SU-DHL-6 (cell line): Measurements from ENCODE around the gene ATP5PB.

Experiments
- H2AFZ ChIP-seq: fragments of 200-600 bp; sonication (generic); 2 replicates; pipeline ENCODE4 v1.6.1; 2014; ENCODE audit warnings: low read depth, mild to moderate bottlenecking, moderate library complexity, mixed read lengths, antibody characterized with exemption, low read length; ENCODE audit not compliant: severe bottlenecking
- H3F3A ChIP-seq: fragments of 200-600 bp; shearing (Covaris generic); 2 replicates; pipeline ENCODE4 v1.6.0; 2016; ENCODE audit warnings: antibody characterized with exemption, mild to moderate bottlenecking; ENCODE audit not compliant: insufficient read depth
- H3K27ac ChIP-seq: fragments of 200-600 bp; sonication (generic); 2 replicates; pipeline ENCODE4 v1.5.1; 2016; ENCODE audit warnings: low read depth, mild to moderate bottlenecking, low read length, moderate library complexity, mixed read lengths
- H3K27me3 ChIP-seq: fragments of 200-600 bp; sonication (generic), shearing (Covaris generic); 2 replicates; pipeline ENCODE4 v1.6.0; 2014; ENCODE audit warnings: mild to moderate bottlenecking, low read length
- H3K36me3 ChIP-seq: fragments of 200-600 bp; sonication (generic); 2 replicates; pipeline ENCODE4 v1.6.1; 2014; ENCODE audit warnings: mild to moderate bottlenecking, low read length, mixed read lengths
- H3K4me2 ChIP-seq: fragments of 300-600, 200-600 bp; shearing (Covaris generic), sonication (generic); 2 replicates; pipeline ENCODE4 v1.6.0; 2014; ENCODE audit warnings: low read length, low read depth, mild to moderate bottlenecking; ENCODE audit not compliant: poor library complexity, severe bottlenecking
- H3K4me3 ChIP-seq: fragments of 200-600 bp; sonication (generic); 2 replicates; pipeline ENCODE4 v1.5.1; 2014; ENCODE audit warnings: antibody characterized with exemption, low read length, mild to moderate bottlenecking, mixed read lengths; ENCODE audit not compliant: insufficient read depth, poor library complexity, severe bottlenecking
- H3K79me2 ChIP-seq: fragments of 200-600 bp; sonication (generic); 2 replicates; pipeline ENCODE4 v1.6.1; 2014; ENCODE audit warnings: mild to moderate bottlenecking, low read length, moderate library complexity; ENCODE audit not compliant: insufficient read depth
- H3K9ac ChIP-seq: fragments of 200-600 bp; sonication (generic); 2 replicates; pipeline ENCODE4 v1.7.0; 2014; ENCODE audit warnings: mild to moderate bottlenecking, low read length
- H3K9me2 ChIP-seq: fragments of 200-600 bp; sonication (generic); replicated peaks from 2 replicates; pipeline ENCODE4 v1.6.1; 2014; ENCODE audit warnings: low read length; ENCODE audit not compliant: insufficient read depth
- H3K9me3 ChIP-seq: fragments of 200-600 bp; sonication (generic); 2 replicates; pipeline ENCODE4 v1.6.1; 2014; ENCODE audit warnings: low read length, mixed read lengths; ENCODE audit not compliant: insufficient read depth
- H4K20me1 ChIP-seq: fragments of 200-600 bp; sonication (generic); 2 replicates; pipeline ENCODE4 v1.6.1; 2014; ENCODE audit warnings: low read depth, mild to moderate bottlenecking, antibody characterized with exemption, low read length, moderate library complexity, mixed read lengths
- CTCF ChIP-seq: fragments of 200-600 bp; sonication (generic); IDR thresholded peaks from one replicate; pipeline ENCODE4 v1.5.1; 2017; ENCODE audit warnings: antibody characterized with exemption, mild to moderate bottlenecking, low read length, moderate library complexity; ENCODE audit not compliant: insufficient read depth, poor library complexity, severe bottlenecking
- EZH2phosphoT487 ChIP-seq: fragments of 200-600 bp; sonication (generic), shearing (Covaris generic); conservative IDR thresholded peaks from 2 replicates; pipeline ENCODE4 v1.6.1; 2018; ENCODE audit warnings: mild to moderate bottlenecking, antibody characterized with exemption, low read length, moderate library complexity, mixed read lengths

The ATP5PB gene

DNA sequence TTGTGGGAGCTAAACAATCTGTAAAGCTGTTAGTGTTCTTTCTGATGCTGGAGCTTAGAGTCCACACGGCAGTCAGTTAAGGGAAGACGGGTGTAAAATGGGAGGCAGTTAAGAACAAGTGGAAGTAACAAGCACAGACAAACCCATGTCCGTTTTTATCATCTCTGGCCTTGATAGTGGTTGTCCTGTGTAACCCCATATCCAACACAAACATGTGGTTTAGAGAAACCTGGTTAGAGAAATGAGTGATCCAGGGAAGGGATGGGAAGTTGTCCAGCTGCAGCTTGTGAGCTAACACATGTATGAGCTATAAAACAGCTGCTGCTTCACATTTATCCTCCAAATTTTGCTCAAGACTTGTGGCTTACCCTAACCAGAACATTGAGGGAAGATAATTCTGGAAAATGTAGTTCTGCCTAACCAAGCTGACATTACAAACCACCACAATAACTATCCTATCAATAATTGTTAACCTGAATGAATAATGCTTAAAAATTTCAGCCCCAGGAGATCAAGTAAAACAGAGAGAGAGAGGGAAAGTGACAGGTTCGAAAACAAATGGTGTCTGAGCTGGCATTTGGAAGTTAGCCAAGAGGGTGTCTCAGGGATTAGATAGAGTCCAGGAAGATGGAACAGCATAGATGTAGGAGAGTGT lies 13.9 kb downstream of the ATP5PB start:
- Histone ChIP-seq H2AFZ (no peak overlapping the region), H3K79me2 (no peaks in the 10 kb centered on the region), H3K4me2 (no peak overlapping the region), H3K36me3 (peaks cover 20% of the 10 kb centered on the region; the same call in 1 of the 2 replicates), H3F3A (peaks cover 24% of the 10 kb centered on the region; the same call in 1 of the 2 replicates), H3K9ac (no peak overlapping the region), H3K27me3 (no peaks in the 10 kb centered on the region), H3K9me2 (no peaks in the 10 kb centered on the region), H3K4me3 (no peak overlapping the region), H3K27ac (no peak overlapping the region), H4K20me1 (no peaks in the 10 kb centered on the region), H3K9me3 (no peaks in the 10 kb centered on the region)
- no peak for TF ChIP-seq CTCF
- no peak for TF ChIP-seq EZH2phosphoT487

DNA sequence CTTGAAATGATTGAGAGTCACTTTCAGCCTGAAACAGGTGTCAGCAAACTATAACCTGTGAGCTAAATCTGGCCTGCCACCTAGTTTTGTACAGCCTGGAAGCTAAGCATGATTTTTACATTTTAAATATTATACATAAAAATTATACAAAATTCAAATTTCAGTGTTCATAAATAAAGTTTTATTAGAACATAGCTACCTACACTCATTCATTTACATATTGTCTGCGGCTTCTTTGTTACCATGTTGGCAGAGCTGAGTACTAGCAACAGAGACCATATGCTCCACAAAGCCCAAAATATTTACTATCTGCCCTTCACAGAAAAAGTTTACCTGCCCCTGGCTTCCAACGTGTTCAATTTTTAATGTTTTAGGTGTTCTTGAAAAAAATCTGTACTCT lies 16.5 kb downstream of the ATP5PB start:
- peaks cover 11% of the 10 kb centered on the region; the same call in 1 of the 2 replicates for H3K36me3 ChIP-seq
- no peak for TF ChIP-seq CTCF
- no peak for TF ChIP-seq EZH2phosphoT487
- H3K9me3 ChIP-seq = no peaks in the 10 kb centered on the region

DNA sequence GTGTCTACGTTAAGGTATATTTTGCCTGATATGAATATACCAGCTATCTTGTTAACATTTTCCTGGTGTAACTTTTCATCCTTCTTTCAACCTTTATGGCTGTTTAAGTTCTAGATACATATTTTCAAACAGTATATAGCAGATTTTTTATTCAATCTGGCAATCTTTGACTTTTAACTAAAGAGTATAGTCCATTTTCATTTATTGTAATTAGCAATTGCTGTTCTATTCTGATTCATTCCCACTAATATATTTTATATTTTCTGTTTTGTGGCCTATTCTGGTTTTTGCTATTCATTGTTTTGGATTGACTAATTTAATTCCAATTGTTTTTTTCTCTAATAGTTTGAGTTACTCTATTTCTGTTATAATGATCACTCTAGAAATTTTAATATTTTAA lies 17.2 kb downstream of the ATP5PB start:
- H3K79me2 ChIP-seq = no peaks in the 10 kb centered on the region
- no peak overlapping the region for H3K9ac ChIP-seq
- H3K27me3 ChIP-seq = no peaks in the 10 kb centered on the region
- peaks cover 11% of the 10 kb centered on the region; the same call in 1 of the 2 replicates for H3K36me3 ChIP-seq
- no peaks in the 10 kb centered on the region for H4K20me1 ChIP-seq
- peaks cover 28% of the 10 kb centered on the region; the same call in 1 of the 2 replicates for H3F3A ChIP-seq
- H3K4me3 ChIP-seq = no peak overlapping the region
- H3K9me3 ChIP-seq = no peaks in the 10 kb centered on the region
- no peak overlapping the region for H3K27ac ChIP-seq
- no peak for TF ChIP-seq EZH2phosphoT487
- TF ChIP-seq CTCF = no peak
- H3K4me2 ChIP-seq = no peak overlapping the region
- H3K9me2 ChIP-seq = no peaks in the 10 kb centered on the region
- no peak overlapping the region for H2AFZ ChIP-seq

More for the DNA sequence above, 16.5 kb downstream of the ATP5PB start:
- H3K27me3 ChIP-seq = no peaks in the 10 kb centered on the region
- H3K9me2 ChIP-seq = no peaks in the 10 kb centered on the region
- H3K4me3 ChIP-seq = no peak overlapping the region
- H3K79me2 ChIP-seq = no peaks in the 10 kb centered on the region
- H3K9ac ChIP-seq = no peak overlapping the region
- H3F3A ChIP-seq = peaks cover 28% of the 10 kb centered on the region; the same call in 1 of the 2 replicates
- no peak overlapping the region for H2AFZ ChIP-seq
- no peaks in the 10 kb centered on the region for H4K20me1 ChIP-seq
- H3K27ac ChIP-seq = no peak overlapping the region
- no peak overlapping the region for H3K4me2 ChIP-seq
